ENCODE results near the gene BAHD1.

The BAHD1 gene

GRCh38 chr15:40427188-40427587, 13.6 kb upstream of the BAHD1 start:
- ATAC-seq: no peak
- TF ChIP-seq ZNF8 (CRISPR knock-in tag; IDR thresholded peaks at IDR 0.05) (no peak), CSRNP3 (CRISPR knock-in tag; IDR thresholded peaks at IDR 0.05) (no peak), CSDC2 (CRISPR knock-in tag; IDR thresholded peaks at IDR 0.05) (no peak)

- TF ChIP-seq RARB (CRISPR knock-in tag; IDR thresholded peaks at IDR 0.05) (no peak), ZNF565 (CRISPR knock-in tag; conservative IDR thresholded peaks at IDR 0.05; ENCODE audit: low read depth) (no peak), ZNF8 (CRISPR knock-in tag; IDR thresholded peaks at IDR 0.05) (no peak), POU6F1 (CRISPR knock-in tag; IDR thresholded peaks at IDR 0.05; ENCODE audit: borderline replicate concordance, low read depth) (no peak), GLIS3 (CRISPR knock-in tag; IDR thresholded peaks at IDR 0.05) (no peak), SNAI2 (CRISPR knock-in tag; IDR thresholded peaks at IDR 0.05) (no peak), TOX (CRISPR knock-in tag; IDR thresholded peaks at IDR 0.05; ENCODE audit: borderline replicate concordance) (no peak), PATZ1 (CRISPR knock-in tag; IDR thresholded peaks at IDR 0.05; ENCODE audit: borderline replicate concordance) (no peak), CREB5 (CRISPR knock-in tag; IDR thresholded peaks at IDR 0.05; ENCODE audit: low read depth) (no peak), ZNF70 (CRISPR knock-in tag; IDR thresholded peaks at IDR 0.05) (no peak), ZFP3 (CRISPR knock-in tag; IDR thresholded peaks at IDR 0.05) (no peak)
Measured at GRCh38 chr15:40428185-40428584, 12.6 kb upstream of the BAHD1 start.

GRCh38 chr15:40429068-40429710, 11.6 kb upstream of the BAHD1 start:
- TF ChIP-seq CSRNP3 (CRISPR knock-in tag; IDR thresholded peaks at IDR 0.05) (no peak), TOX (CRISPR knock-in tag; IDR thresholded peaks at IDR 0.05; ENCODE audit: borderline replicate concordance) (no peak), ZNF70 (CRISPR knock-in tag; IDR thresholded peaks at IDR 0.05) (no peak), ZFP30 (CRISPR knock-in tag; IDR thresholded peaks at IDR 0.05) (no peak), CREB5 (CRISPR knock-in tag; IDR thresholded peaks at IDR 0.05; ENCODE audit: low read depth) (no peak), CSDC2 (CRISPR knock-in tag; IDR thresholded peaks at IDR 0.05) (no peak), ARNTL (CRISPR knock-in tag; IDR thresholded peaks at IDR 0.05; ENCODE audit: borderline replicate concordance, low read depth) (no peak), ZNF8 (CRISPR knock-in tag; IDR thresholded peaks at IDR 0.05) (no peak), RARB (CRISPR knock-in tag; IDR thresholded peaks at IDR 0.05) (no peak), BACH2 (CRISPR knock-in tag; IDR thresholded peaks at IDR 0.05; ENCODE audit: borderline replicate concordance) (no peak), POU6F1 (CRISPR knock-in tag; IDR thresholded peaks at IDR 0.05; ENCODE audit: borderline replicate concordance, low read depth) (no peak), OSR1 (CRISPR knock-in tag; IDR thresholded peaks at IDR 0.05) (no peak), GLIS3 (CRISPR knock-in tag; IDR thresholded peaks at IDR 0.05) (no peak), ESRRG (CRISPR knock-in tag; IDR thresholded peaks at IDR 0.05) (no peak), SNAI2 (CRISPR knock-in tag; IDR thresholded peaks at IDR 0.05) (no peak)
- no peak for ATAC-seq

More at GRCh38 chr15:40428185-40428584, 12.6 kb upstream of the BAHD1 start:
- no peak for ATAC-seq

Measured in SK-N-SH treated with all-trans-retinoic acid at 6 μM for 48 hours (cell line).